Esophagus (tissue), 2 donors: Measurements from ENCODE around the gene GATAD1. TPM values are rescaled to one million over a fixed set of nuclear protein-coding genes. Genes with fewer than 3 reads are reported as not detected.

Source experiments
- H3K27ac ChIP-seq, 2 donors: one replicate each; pipeline ENCODE4 v1.5.1; 2013; ENCODE audit warnings: low read depth in 2 of 2, mild to moderate bottlenecking in 2 of 2, inconsistent platforms in 1 of 2, low read length in 1 of 2, moderate library complexity in 1 of 2
- H3K27me3 ChIP-seq, 2 donors: one replicate each; pipeline ENCODE4 v1.6.1; 2013; ENCODE audit warnings: low read length in 2 of 2, control low read depth in 1 of 2, mild to moderate bottlenecking in 1 of 2; ENCODE audit not compliant: insufficient read depth in 2 of 2, control insufficient read depth in 1 of 2
- H3K36me3 ChIP-seq, 2 donors: one replicate each; pipeline ENCODE4 v1.6.1; 2013; ENCODE audit warnings: low read length in 1 of 2; ENCODE audit not compliant: control insufficient read depth in 2 of 2, insufficient read depth in 2 of 2
- H3K4me1 ChIP-seq, 2 donors: one replicate each; pipeline ENCODE4 v1.6.1; 2013; ENCODE audit warnings: low read length in 1 of 2; ENCODE audit not compliant: control insufficient read depth in 2 of 2, insufficient read depth in 2 of 2
- H3K4me3 ChIP-seq, 2 donors: one replicate each; pipeline ENCODE4 v1.5.1; 2013; ENCODE audit warnings: low read length in 2 of 2, mild to moderate bottlenecking in 2 of 2, low read depth in 1 of 2, moderate library complexity in 1 of 2
- H3K9me3 ChIP-seq, 2 donors: one replicate each; pipeline ENCODE4 v1.6.1; 2013; ENCODE audit warnings: mild to moderate bottlenecking in 2 of 2, low read depth in 1 of 2, low read length in 1 of 2, moderate library complexity in 1 of 2; ENCODE audit not compliant: control insufficient read depth in 2 of 2, insufficient read depth in 1 of 2
- WGBS, 2 donors: extraction: QIAGEN DNeasy Blood & Tissue Kit; methylation state at CpG; one replicate each; pipeline ENCODE4 v1.1.7; 2013; 5-methylcytosine and 5-hydroxymethylcytosine counted together
- polyA plus RNA-seq, 2 donors: library from polyadenylated mRNA; stranded (reverse); fragments of 200-250 nt; gene quantifications; one replicate each; pipeline ENCODE4 v1.2.3, GENCODE V29; 2013
- donor health status: healthy with polysubstance abuse.
- donor health status: Bipolar disorder and iron deficiency.

GATAD1 gene
- polyA plus RNA-seq, 2 donors: 10.6 to 12.2 TPM

DNA sequence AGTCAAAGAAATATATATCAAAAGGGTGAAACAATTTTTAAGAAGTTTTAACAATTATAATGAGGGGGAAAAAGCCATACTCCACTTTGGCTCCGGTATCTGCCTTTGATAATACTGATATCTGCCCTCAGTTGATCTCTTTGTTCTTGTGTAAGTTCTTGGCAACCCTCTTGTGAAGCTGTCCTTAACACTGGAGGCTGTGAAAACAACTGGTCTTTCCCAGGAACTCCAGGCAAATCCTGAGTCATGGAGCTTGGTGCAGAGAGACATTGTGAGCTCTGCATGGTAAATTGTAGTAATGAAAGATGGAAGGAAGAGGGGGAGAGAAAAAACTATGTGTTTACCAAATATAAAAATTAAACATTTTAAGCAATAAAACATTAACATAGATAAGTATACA is 42.4 kb downstream of the GATAD1 start:
- Histone ChIP-seq H3K27ac (no peak overlapping the region), H3K27me3 (no peaks in the 10 kb centered on the region), H3K4me1 (no peaks in the 10 kb centered on the region), H3K4me3 (no peak overlapping the region), H3K36me3 (peaks cover 4 to 7% of the 10 kb centered on the region in 2 donors), H3K9me3 (no peaks in the 10 kb centered on the region)
- WGBS, 2 donors: 84 to 96% methylated on average over 1 of the region's 1 CpG

DNA sequence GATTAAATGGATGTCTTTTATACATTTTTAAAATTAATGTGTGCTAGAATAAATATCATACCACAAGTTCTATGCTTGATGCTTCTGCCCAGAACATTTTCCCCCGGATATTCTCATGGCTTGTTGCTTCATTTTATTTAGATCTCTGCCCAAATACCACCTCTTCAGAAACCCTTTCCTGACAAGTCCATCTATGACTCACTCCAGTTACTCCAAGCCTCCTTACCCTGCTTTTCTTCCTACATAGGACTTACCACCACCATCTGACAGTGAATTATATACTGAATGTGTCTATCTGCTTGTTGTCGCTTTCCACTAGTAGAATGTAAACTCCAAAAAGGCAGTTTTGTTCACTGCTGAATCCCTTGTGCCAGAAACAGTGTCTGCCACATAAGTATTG is 49.6 kb downstream of the GATAD1 start:
- Histone ChIP-seq H3K36me3 (peaks cover 0 to 5% of the 10 kb centered on the region in 2 donors), H3K4me1 (no peaks in the 10 kb centered on the region), H3K9me3 (no peaks in the 10 kb centered on the region), H3K27me3 (no peaks in the 10 kb centered on the region), H3K4me3 (no peak overlapping the region), H3K27ac (no peak overlapping the region)
- 88 to 93% methylated on average over 2 of the region's 2 CpGs for WGBS, 2 donors

DNA sequence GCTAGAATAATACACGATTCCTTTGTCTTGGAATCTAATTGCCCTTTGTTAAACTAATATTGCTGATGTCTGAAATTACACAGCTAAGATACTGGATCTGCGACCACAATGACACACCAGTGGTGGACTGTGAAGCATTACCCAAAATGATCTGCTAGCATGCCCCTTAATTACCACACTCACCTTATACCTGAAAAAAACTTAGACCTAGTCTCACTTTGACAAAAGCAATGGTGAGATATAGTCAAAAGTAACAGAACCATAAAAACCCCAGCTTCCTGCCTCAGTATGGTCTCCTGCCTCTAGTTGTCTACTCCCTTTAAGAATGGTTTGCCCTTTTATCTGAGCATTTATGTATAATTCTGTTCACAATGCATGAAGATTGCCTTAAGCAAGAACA is 51.3 kb downstream of the GATAD1 start:
- Histone ChIP-seq H3K4me3 (no peak overlapping the region), H3K27ac (no peak overlapping the region), H3K36me3 (no peaks in the 10 kb centered on the region), H3K4me1 (no peaks in the 10 kb centered on the region), H3K27me3 (no peaks in the 10 kb centered on the region), H3K9me3 (no peaks in the 10 kb centered on the region)
- 88 to 91% methylated on average over 2 of the region's 2 CpGs for WGBS, 2 donors

DNA sequence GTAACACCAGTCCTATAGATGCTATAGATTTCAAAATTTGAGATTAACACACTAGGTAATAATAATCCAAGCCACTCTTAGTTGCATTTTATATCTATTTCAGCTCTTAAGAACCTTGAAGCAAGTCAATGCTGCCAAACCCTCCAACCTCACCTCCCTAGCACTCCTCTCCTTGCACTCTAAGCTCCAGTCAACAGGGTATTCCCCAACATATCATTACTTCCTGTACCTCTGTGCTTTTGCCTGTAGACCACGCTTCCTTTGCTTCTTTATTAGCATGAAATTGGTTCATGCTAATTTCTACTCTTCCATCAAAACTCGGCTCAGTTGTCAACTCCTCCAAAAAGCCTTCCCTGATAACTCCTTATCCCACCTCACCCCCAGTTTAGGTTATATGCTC is 56.5 kb downstream of the GATAD1 start:
- H3K27ac ChIP-seq: no peak overlapping the region
- H3K27me3 ChIP-seq: no peaks in the 10 kb centered on the region
- no peaks in the 10 kb centered on the region for H3K36me3 ChIP-seq
- WGBS, 2 donors: 85 to 93% methylated on average over 2 of the region's 2 CpGs
- no peaks in the 10 kb centered on the region for H3K9me3 ChIP-seq
- no peak overlapping the region for H3K4me3 ChIP-seq
- no peaks in the 10 kb centered on the region for H3K4me1 ChIP-seq

DNA sequence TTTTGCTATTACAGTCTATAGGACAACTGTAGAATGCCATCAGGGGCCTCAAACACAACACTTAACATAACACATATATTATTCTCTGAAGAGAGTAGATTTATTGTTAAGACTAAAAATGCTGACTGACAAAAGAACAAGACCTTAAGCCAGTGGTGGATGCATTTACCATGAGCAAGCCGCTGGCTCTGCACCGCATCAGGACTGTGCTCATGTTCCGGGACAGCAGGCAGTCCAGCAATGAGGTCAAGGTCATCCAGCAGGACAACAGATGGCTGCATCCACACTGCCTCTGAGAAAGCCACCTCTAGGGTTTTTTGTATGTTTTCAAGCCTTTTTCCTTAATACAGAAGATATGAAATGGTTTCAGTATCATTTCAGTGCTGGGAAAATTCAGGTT is 57.3 kb downstream of the GATAD1 start:
- H3K9me3 ChIP-seq: no peaks in the 10 kb centered on the region
- no peak overlapping the region for H3K4me3 ChIP-seq
- H3K36me3 ChIP-seq: no peaks in the 10 kb centered on the region
- H3K27ac ChIP-seq: no peak overlapping the region
- no peaks in the 10 kb centered on the region for H3K4me1 ChIP-seq
- WGBS, 2 donors: 88 to 93% methylated on average over 3 of the region's 3 CpGs
- no peaks in the 10 kb centered on the region for H3K27me3 ChIP-seq

DNA sequence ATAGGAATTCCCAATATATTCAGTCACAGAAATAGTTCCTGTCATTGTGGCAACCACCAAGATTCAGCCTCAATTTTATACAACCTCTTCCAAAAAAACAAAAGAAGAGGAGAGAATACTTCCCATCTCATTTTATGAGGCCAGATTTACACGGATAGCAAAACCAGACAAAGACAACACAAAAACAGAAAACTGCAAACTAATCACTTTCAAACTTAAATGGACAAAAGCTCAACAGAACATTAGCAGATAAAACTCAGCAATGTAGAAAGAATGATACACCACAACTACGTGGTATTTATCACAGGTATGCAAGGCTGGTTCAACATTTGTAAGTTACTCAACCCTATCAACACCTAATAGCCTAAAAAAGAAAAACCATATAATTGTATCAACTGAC is 59.1 kb downstream of the GATAD1 start:
- no peak overlapping the region for H3K4me3 ChIP-seq
- H3K4me1 ChIP-seq: no peaks in the 10 kb centered on the region
- H3K36me3 ChIP-seq: no peaks in the 10 kb centered on the region
- H3K27ac ChIP-seq: no peak overlapping the region
- no peaks in the 10 kb centered on the region for H3K9me3 ChIP-seq
- 89 to 91% methylated on average over 2 of the region's 2 CpGs for WGBS, 2 donors
- H3K27me3 ChIP-seq: no peaks in the 10 kb centered on the region

DNA sequence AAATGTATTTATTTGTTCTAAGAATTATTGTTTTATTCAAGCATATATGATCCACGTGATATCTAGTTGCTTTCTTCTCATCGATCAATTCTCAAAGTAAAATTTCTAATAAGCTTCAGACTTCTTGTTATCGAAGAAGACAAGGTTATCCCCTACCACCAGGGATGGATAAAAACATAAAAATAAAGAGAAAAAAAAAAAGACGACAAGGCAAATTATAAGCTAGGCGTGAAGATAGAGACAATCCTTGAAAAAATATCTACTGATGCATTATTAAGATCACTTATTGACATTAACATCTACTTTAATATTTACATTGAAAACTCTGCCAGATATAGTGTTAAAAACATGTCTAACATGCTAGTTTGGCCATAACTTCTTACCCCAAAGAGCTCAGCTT is 61.7 kb downstream of the GATAD1 start:
- no peaks in the 10 kb centered on the region for H3K9me3 ChIP-seq
- H3K27ac ChIP-seq: no peak overlapping the region
- no peaks in the 10 kb centered on the region for H3K27me3 ChIP-seq
- H3K4me3 ChIP-seq: no peak overlapping the region
- 95 to 96% methylated on average over 5 of the region's 5 CpGs for WGBS, 2 donors
- no peaks in the 10 kb centered on the region for H3K4me1 ChIP-seq
- H3K36me3 ChIP-seq: no peaks in the 10 kb centered on the region

Other genes with a start within 250 kb of the GATAD1 start
- gene KRIT1, start 201.6 kb upstream of the GATAD1 start, polyA plus RNA-seq: 10 to 100 TPM; 13.7 to 15.3 TPM
- gene ANKIB1, start 201.5 kb upstream of the GATAD1 start, polyA plus RNA-seq: 1 to 10 TPM; 7.1 to 8.7 TPM
- gene ERVW-1, start 30.5 kb downstream of the GATAD1 start, polyA plus RNA-seq: not detected
- gene PEX1, start 81.0 kb downstream of the GATAD1 start, polyA plus RNA-seq: 1 to 10 TPM; 9.7 to 10.0 TPM
- 1 to 10 TPM; 5.2 to 6.3 TPM for gene RBM48, start 81.3 kb downstream of the GATAD1 start, polyA plus RNA-seq
- gene FAM133B, start 142.9 kb downstream of the GATAD1 start, polyA plus RNA-seq: 10 to 100 TPM; 12.3 to 19.2 TPM